AG09309 (cell line): Measurements from ENCODE around the gene URB2.
A peak's percentile ranks its signal among the peaks of the same experiment; 100 is the strongest.
"Not testable (repeated sequence)": the region's sequence is repeated elsewhere in the genome, so short reads cannot be mapped to it uniquely, and the experiment has no call there.

Experiments used
- DNase-seq: peaks from one replicate; pipeline ENCODE4 v3.0.0-alpha.2; 2010; ENCODE audit warnings: low read depth
- H3K4me3 ChIP-seq: 2 replicates; pipeline ENCODE4 v1.5.1; 2011; ENCODE audit warnings: mild to moderate bottlenecking, low read depth, low read length, moderate library complexity; ENCODE audit not compliant: control insufficient read depth
- TF ChIP-seq, protein P1 (sequence below): IDR thresholded peaks from 2 replicates; pipeline ENCODE4 v1.5.1; 2011; ENCODE audit warnings: mild to moderate bottlenecking, low read depth, low read length, inconsistent platforms; ENCODE audit not compliant: insufficient read depth, control insufficient read depth; ENCODE audit errors: missing control alignments

URB2 gene

DNA sequence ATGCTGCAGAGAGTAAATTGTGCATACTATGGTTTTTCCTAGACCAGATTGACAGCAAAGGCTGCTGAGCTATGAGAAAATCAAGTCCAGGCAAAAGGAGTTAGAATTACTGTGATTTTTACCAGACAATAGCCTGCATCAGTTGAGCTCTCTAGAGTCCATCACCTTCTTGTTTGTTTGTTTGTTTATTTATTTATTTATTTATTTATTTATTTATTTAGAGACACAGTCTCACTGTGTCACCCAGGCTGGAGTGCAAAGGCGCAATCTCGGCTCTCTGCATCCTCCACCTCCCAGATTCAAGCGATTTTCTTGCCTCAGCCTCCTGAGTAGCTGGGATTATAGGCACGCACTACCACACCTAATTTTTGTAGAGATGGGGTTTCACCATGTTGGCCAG lies 43.3 kb upstream of the URB2 start:
- no peak for DNase-seq
- H3K4me3 ChIP-seq: no peak overlapping the region
- TF ChIP-seq, protein P1, sequence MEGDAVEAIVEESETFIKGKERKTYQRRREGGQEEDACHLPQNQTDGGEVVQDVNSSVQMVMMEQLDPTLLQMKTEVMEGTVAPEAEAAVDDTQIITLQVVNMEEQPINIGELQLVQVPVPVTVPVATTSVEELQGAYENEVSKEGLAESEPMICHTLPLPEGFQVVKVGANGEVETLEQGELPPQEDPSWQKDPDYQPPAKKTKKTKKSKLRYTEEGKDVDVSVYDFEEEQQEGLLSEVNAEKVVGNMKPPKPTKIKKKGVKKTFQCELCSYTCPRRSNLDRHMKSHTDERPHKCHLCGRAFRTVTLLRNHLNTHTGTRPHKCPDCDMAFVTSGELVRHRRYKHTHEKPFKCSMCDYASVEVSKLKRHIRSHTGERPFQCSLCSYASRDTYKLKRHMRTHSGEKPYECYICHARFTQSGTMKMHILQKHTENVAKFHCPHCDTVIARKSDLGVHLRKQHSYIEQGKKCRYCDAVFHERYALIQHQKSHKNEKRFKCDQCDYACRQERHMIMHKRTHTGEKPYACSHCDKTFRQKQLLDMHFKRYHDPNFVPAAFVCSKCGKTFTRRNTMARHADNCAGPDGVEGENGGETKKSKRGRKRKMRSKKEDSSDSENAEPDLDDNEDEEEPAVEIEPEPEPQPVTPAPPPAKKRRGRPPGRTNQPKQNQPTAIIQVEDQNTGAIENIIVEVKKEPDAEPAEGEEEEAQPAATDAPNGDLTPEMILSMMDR: no peak

DNA sequence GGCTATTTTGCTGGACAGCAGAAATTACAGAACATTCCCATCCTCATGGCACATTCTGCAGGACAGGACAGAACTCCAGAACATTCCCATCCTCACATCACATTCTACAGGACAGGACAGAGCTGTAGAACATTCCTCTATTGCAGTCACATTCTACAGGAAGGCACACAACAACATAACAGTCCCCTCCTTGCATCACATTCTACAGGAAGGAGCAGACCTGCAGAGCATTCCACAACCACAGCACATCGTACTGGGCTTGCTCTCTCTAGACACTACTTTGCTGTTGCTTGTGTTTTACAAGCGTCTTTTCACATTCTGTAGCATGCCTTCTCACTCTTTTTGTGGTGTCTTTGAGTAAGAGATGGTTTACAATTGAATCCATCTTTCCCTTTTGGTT lies 40.7 kb upstream of the URB2 start:
- TF ChIP-seq, protein P1: no peak
- DNase-seq: no peak
- H3K4me3 ChIP-seq: no peak overlapping the region

DNA sequence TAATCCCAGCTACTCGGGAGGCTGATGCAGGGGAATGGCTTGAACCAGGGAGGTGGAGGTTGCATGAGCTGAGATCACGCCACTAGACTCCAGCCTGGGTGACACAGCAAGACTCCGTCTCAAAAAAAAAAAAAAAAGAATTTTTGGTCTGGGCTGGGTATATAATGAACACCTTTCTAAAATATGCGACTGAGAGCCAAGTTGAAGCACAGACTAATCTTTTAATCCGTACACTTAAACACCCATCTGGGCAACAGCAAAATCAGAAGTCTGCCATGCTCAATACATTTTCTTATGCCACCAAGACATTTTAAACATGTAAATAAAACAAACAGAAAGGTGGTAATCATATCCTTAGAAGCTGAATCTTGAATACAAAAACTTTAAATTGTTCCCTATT lies 35.9 kb upstream of the URB2 start:
- TF ChIP-seq, protein P1: no peak
- H3K4me3 ChIP-seq: no peak overlapping the region
- DNase-seq: no peak

DNA sequence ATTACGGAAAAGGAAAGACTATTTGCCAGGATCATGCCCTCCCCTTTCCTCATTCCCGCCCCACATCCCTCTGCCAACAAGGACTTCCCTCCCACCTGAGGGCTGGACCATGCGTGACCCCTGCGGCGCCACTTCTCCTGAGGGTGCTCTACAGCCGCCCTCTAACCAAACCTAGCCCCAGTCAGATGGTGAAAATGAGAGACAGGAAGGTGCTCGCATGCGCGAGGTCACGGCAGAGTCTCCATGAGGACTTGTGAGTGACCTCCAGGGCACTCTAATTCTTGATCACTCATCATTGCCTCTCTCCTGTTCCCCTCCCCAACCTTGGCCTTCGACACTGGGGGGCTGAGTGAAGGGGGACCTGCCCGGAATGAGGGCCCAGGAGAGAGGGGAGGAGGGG lies 32.2 kb upstream of the URB2 start:
- TF ChIP-seq, protein P1: no peak
- no peak for DNase-seq
- no peak overlapping the region for H3K4me3 ChIP-seq

DNA sequence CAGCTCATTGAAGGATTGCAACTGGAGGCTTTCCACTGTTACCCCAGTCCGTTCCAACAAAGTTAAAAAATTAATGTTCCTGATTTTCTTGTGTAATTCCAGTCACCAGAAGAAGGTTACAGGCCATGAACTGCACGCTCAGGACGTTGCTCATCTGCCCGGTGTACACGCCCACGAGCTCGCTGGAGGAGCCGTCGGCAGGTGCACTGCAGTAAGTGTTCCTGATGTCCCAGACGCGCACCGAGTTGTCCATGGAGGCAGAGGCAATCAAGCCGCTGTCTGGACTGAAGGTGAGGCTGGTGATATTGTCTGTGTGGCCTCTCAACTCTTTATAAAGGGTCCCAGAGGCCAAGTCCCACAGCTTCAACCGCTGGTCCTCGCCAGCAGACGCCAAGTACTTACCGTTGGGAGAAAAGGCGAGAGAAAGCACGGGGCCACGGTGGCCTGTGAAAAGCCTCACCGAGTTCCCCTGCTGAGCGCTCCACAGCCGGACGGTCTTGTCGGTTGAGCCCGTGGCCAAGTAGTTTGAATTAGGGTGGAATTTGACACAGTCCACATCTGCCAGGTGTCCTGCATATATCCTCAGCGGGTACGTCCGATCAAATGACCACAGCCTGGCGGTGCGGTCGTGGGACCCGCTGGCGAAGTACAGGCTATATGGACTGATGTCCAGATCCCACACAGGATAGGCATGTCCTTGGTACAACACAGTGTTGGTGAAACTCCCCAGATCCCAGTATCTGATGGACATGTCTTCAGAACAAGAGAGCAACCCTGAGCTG lies 31.6 kb upstream of the URB2 start:
- TF ChIP-seq, protein P1: no peak
- H3K4me3 ChIP-seq: no peak overlapping the region
- DNase-seq: no peak

DNA sequence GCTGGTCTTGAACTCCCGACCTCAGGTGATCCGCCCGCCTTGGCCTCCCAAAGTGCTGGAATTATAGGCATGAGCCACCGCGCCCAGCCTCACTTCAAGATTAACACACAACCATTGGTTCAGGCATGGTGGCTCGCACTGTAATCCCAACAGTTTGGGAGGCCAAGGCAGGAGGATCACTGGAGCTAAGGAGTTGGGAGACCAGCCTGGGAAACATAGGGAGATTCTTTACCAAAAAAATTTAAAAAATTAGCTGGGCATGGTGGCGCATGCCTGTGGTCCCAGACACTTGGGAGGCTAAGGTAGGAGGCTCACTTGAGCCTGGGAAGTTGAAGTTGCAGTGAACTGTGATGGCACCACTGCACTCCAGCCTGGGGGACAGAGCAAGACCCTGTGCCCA lies 30.2 kb upstream of the URB2 start:
- DNase-seq, H3K4me3 ChIP-seq: not testable (repeated sequence)

DNA sequence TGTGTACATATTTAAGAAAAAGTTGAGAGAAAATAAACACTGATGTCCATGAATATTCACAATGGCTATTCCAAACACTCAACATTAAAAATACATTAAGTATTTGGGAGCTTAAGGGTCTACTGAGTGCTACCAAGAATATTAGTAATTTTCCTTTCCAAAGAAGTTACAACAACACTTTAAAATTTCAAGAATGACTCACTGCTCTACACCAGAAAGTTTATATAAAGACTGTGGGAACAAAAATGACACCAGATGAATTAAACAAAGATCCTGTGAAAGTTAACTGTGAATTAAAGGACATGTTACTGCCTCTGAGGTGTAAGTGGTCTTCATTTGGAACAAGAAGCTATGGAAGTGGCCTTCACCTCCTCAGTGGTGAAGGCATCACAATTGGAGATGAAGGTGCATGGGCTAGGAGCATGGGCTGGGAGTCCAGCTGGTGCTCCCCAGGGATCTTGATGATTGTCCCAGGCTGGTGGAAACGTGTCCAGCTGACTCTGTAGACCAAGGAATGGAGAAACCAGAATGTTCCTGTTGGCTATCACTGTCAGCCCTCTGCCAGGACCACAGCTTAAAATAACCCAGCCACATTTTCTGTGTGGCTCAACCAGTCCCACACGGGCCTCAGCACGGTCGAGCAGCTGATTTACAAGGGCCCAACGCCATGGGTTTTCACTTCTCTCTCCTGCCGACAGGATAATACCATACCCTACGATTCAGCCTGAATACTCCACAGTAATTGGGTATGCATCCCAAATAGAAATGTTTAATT lies 28.9 kb upstream of the URB2 start:
- DNase-seq: peak; percentile 34
- TF ChIP-seq, protein P1: no peak
- H3K4me3 ChIP-seq: no peak overlapping the region
